Nephron progenitor cell (in vitro differentiated cells): ENCODE measurements around the gene LRRC75A.

Source experiments
- DNase-seq: peaks from one replicate; pipeline ENCODE4 v3.0.0; 2021
- H3K27ac Mint-ChIP-seq: 2 replicates; pipeline ENCODE4 v1.8.0; 2021; ENCODE audit warnings: mild to moderate bottlenecking, moderate library complexity, mixed read lengths
- H3K27me3 Mint-ChIP-seq: 2 replicates; pipeline ENCODE4 v1.8.0; 2021; ENCODE audit warnings: mild to moderate bottlenecking, low read depth, mixed read lengths; ENCODE audit not compliant: poor library complexity
- H3K36me3 Mint-ChIP-seq: 2 replicates; pipeline ENCODE4 v1.8.0; 2021; ENCODE audit warnings: low read depth, mixed read lengths
- H3K4me1 Mint-ChIP-seq: 2 replicates; pipeline ENCODE4 v1.8.0; 2021; ENCODE audit warnings: mixed read lengths
- H3K4me3 Mint-ChIP-seq: 2 replicates; pipeline ENCODE4 v1.8.0; 2021; ENCODE audit warnings: mild to moderate bottlenecking, moderate library complexity, mixed read lengths
- H3K9me3 Mint-ChIP-seq: 2 replicates; pipeline ENCODE4 v1.8.0; 2021; ENCODE audit warnings: mild to moderate bottlenecking, moderate library complexity, mixed read lengths
- TF ChIP-seq, protein P1 (sequence below): fragments of 200-600 bp; sonication (generic); IDR thresholded peaks from 2 replicates; pipeline ENCODE4 v1.5.0; 2021; ENCODE audit warnings: antibody characterized with exemption

LRRC75A gene

GRCh38 chr17:16435925-16436886, 55.8 kb downstream of the LRRC75A start:
- Mint-ChIP-seq H3K4me1 (peaks cover 49% of the 10 kb centered on the region), H3K27ac (no peak overlapping the region), H3K27me3 (peaks cover 4% of the 10 kb centered on the region), H3K36me3 (peaks cover 10% of the 10 kb centered on the region), H3K9me3 (no peaks in the 10 kb centered on the region), H3K4me3 (no peak overlapping the region)
- no peak for DNase-seq
- TF ChIP-seq, protein P1, sequence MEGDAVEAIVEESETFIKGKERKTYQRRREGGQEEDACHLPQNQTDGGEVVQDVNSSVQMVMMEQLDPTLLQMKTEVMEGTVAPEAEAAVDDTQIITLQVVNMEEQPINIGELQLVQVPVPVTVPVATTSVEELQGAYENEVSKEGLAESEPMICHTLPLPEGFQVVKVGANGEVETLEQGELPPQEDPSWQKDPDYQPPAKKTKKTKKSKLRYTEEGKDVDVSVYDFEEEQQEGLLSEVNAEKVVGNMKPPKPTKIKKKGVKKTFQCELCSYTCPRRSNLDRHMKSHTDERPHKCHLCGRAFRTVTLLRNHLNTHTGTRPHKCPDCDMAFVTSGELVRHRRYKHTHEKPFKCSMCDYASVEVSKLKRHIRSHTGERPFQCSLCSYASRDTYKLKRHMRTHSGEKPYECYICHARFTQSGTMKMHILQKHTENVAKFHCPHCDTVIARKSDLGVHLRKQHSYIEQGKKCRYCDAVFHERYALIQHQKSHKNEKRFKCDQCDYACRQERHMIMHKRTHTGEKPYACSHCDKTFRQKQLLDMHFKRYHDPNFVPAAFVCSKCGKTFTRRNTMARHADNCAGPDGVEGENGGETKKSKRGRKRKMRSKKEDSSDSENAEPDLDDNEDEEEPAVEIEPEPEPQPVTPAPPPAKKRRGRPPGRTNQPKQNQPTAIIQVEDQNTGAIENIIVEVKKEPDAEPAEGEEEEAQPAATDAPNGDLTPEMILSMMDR = no peak

GRCh38 chr17:16434662-16435061, 57.3 kb downstream of the LRRC75A start:
- H3K9me3 Mint-ChIP-seq = no peaks in the 10 kb centered on the region
- DNase-seq = no peak
- H3K4me3 Mint-ChIP-seq = no peak overlapping the region
- no peaks in the 10 kb centered on the region for H3K36me3 Mint-ChIP-seq
- peaks cover 34% of the 10 kb centered on the region for H3K4me1 Mint-ChIP-seq
- no peak overlapping the region for H3K27ac Mint-ChIP-seq
- TF ChIP-seq, protein P1 = no peak
- peaks cover 4% of the 10 kb centered on the region for H3K27me3 Mint-ChIP-seq

DNA sequence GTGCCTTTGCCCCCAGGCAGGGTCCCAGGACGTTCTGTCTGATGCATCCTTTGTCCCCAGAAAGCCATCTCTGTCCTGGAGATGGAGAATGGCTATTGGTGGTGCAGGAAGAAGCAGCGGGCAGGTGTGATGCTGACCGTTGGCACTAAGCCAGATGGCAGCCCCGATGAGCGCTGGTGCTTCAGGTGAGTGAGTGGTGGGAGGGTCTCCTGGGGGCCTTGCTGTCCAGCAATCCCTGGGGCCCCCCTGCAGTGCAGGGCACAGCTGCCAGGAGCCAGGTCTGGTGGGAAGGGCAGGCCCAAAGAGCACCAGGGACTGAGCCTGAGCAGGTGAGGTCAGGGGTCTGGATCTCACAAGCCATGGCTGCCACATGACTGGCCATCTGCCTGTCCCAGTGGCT, 58.5 kb downstream of the LRRC75A start:
- TF ChIP-seq, protein P1 = no peak
- Mint-ChIP-seq H3K36me3 (no peaks in the 10 kb centered on the region), H3K27me3 (peaks cover 8% of the 10 kb centered on the region), H3K27ac (no peak overlapping the region), H3K9me3 (no peaks in the 10 kb centered on the region), H3K4me3 (no peak overlapping the region), H3K4me1 (peaks cover 29% of the 10 kb centered on the region)
- DNase-seq = no peak

GRCh38 chr17:16432017-16432416, 60.0 kb downstream of the LRRC75A start:
- H3K27ac Mint-ChIP-seq = no peak overlapping the region
- no peaks in the 10 kb centered on the region for H3K36me3 Mint-ChIP-seq
- H3K27me3 Mint-ChIP-seq = peaks cover 8% of the 10 kb centered on the region
- H3K4me1 Mint-ChIP-seq = peaks cover 18% of the 10 kb centered on the region
- H3K9me3 Mint-ChIP-seq = no peaks in the 10 kb centered on the region
- no peak for DNase-seq
- TF ChIP-seq, protein P1 = no peak
- no peak overlapping the region for H3K4me3 Mint-ChIP-seq

- no peak overlapping the region for H3K27ac Mint-ChIP-seq
- peaks cover 8% of the 10 kb centered on the region for H3K27me3 Mint-ChIP-seq
- TF ChIP-seq, protein P1 = no peak
- H3K4me3 Mint-ChIP-seq = no peak overlapping the region
- no peak for DNase-seq
- H3K9me3 Mint-ChIP-seq = no peaks in the 10 kb centered on the region
- peaks cover 20% of the 10 kb centered on the region for H3K4me1 Mint-ChIP-seq
- no peaks in the 10 kb centered on the region for H3K36me3 Mint-ChIP-seq
These were observed 61.3 kb downstream of the LRRC75A start for GRCh38 chr17:16430650-16431049.

DNA sequence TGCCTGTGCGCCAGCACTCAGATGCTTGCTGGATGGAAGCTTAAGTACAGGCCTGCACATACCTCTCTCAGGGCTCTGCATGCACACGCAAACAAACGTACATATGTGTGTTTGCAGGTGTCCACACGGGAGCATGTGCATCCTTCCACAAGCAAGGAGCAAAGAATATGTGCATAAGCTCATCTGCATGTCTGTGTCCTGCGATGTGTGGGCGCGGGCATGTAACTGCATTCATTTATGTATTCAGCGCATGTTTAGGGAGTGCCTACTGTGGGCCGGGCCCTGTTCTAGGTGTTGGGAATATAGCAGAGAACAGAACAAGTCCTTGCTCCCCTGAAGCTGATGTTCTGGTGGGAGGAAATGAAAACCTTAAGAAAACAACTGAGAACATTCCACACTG, 62.9 kb downstream of the LRRC75A start:
- Mint-ChIP-seq H3K9me3 (no peaks in the 10 kb centered on the region), H3K36me3 (no peaks in the 10 kb centered on the region), H3K4me1 (peaks cover 23% of the 10 kb centered on the region), H3K4me3 (no peak overlapping the region), H3K27me3 (peaks cover 6% of the 10 kb centered on the region), H3K27ac (no peak overlapping the region)
- TF ChIP-seq, protein P1 = no peak
- no peak for DNase-seq
